ENCODE results near the gene KRTAP20-1. TPM values are rescaled to one million over a fixed set of nuclear protein-coding genes. Genes with fewer than 3 reads are reported as not detected.

Gene KRTAP20-1
- total RNA-seq, 1 experiment from 2014 or later, result not detected

DNA sequence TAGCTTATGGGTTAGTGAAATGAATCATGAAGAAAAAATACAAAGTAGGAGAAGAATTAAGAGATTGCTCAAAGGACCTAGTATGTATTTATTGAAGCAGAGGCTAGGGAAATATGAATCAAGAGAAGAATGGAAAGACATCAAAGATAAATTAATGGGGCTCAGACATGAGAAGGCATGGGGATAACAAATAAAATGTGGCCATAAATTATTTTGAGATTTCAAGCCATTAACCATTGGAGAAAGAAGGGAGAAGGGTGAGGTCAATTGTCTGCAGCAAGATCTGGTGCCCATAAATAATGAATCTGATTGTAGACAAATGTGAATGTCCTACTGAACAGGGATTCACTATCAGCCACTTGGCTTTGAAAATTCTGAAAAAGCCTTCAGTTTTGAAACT, 36.7 kb downstream of the KRTAP20-1 start:
- no peak overlapping the region for H3K27ac Mint-ChIP-seq (ENCODE audit: low read depth, unreplicated experiment)
- DNase-seq (ENCODE audit: unreplicated experiment), result no peak
- H3K9me3 Mint-ChIP-seq (ENCODE audit: unreplicated experiment), result peaks cover 7% of the 10 kb centered on the region
- H3K4me1 Mint-ChIP-seq (ENCODE audit: insufficient read depth, unreplicated experiment), result no peaks in the 10 kb centered on the region
- no TSS peak for BruUV-seq (replicated peaks)
- no peak overlapping the region for H3K4me3 Mint-ChIP-seq (ENCODE audit: unreplicated experiment)
- CTCF ChIA-PET, result no interaction called here
- intact Hi-C loops (cut with micrococcal nuclease), result no loop called here
- TF ChIP-seq, protein P1, sequence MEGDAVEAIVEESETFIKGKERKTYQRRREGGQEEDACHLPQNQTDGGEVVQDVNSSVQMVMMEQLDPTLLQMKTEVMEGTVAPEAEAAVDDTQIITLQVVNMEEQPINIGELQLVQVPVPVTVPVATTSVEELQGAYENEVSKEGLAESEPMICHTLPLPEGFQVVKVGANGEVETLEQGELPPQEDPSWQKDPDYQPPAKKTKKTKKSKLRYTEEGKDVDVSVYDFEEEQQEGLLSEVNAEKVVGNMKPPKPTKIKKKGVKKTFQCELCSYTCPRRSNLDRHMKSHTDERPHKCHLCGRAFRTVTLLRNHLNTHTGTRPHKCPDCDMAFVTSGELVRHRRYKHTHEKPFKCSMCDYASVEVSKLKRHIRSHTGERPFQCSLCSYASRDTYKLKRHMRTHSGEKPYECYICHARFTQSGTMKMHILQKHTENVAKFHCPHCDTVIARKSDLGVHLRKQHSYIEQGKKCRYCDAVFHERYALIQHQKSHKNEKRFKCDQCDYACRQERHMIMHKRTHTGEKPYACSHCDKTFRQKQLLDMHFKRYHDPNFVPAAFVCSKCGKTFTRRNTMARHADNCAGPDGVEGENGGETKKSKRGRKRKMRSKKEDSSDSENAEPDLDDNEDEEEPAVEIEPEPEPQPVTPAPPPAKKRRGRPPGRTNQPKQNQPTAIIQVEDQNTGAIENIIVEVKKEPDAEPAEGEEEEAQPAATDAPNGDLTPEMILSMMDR (IDR thresholded peaks at IDR 0.05; ENCODE audit: unreplicated experiment), result no peak
- POLR2A ChIA-PET, result no interaction called here
- no peaks in the 10 kb centered on the region for H3K36me3 Mint-ChIP-seq (ENCODE audit: insufficient read depth, unreplicated experiment)
- H3K27me3 Mint-ChIP-seq (ENCODE audit: insufficient read depth, unreplicated experiment), result peaks cover 81% of the 10 kb centered on the region

Other genes with a start within 250 kb of the KRTAP20-1 start
- not detected in 2 replicates for gene KRTAP13-2, start 244.2 kb upstream of the KRTAP20-1 start, total RNA-seq (2022)
- gene KRTAP13-1, start 220.4 kb upstream of the KRTAP20-1 start, total RNA-seq (2022), result not detected in 2 replicates
- gene KRTAP13-3, start 190.5 kb upstream of the KRTAP20-1 start, total RNA-seq (2022), result not detected in 2 replicates
- gene KRTAP13-4, start 186.2 kb upstream of the KRTAP20-1 start, total RNA-seq (2022), result not detected in 2 replicates
- not detected in 2 replicates for gene KRTAP15-1, start 176.2 kb upstream of the KRTAP20-1 start, total RNA-seq (2022)
- gene KRTAP19-1, start 136.1 kb upstream of the KRTAP20-1 start, total RNA-seq (2022), result not detected in 2 replicates
- not detected in 2 replicates for gene KRTAP19-2, start 129.0 kb upstream of the KRTAP20-1 start, total RNA-seq (2022)
- gene KRTAP19-3, start 124.4 kb upstream of the KRTAP20-1 start, total RNA-seq (2022), result not detected in 2 replicates
- not detected in 2 replicates for gene KRTAP19-4, start 119.3 kb upstream of the KRTAP20-1 start, total RNA-seq (2022)
- not detected in 2 replicates for gene KRTAP19-5, start 114.3 kb upstream of the KRTAP20-1 start, total RNA-seq (2022)
- gene KRTAP19-6, start 74.6 kb upstream of the KRTAP20-1 start, total RNA-seq (2022), result not detected in 2 replicates
- not detected in 2 replicates for gene KRTAP19-7, start 55.1 kb upstream of the KRTAP20-1 start, total RNA-seq (2022)
- not detected in 2 replicates for gene KRTAP22-2, start 26.0 kb upstream of the KRTAP20-1 start, total RNA-seq (2022)
- gene KRTAP6-3, start 24.0 kb upstream of the KRTAP20-1 start, total RNA-seq (2022), result not detected in 2 replicates
- gene KRTAP6-2, start 17.5 kb upstream of the KRTAP20-1 start, total RNA-seq (2022), result not detected in 2 replicates
- not detected in 2 replicates for gene KRTAP22-1, start 15.3 kb upstream of the KRTAP20-1 start, total RNA-seq (2022)
- not detected in 2 replicates for gene KRTAP6-1, start 2.5 kb upstream of the KRTAP20-1 start, total RNA-seq (2022)
- gene KRTAP20-4, start 4.2 kb downstream of the KRTAP20-1 start, total RNA-seq (2022), result not detected in 2 replicates
- gene KRTAP20-2, start 18.8 kb downstream of the KRTAP20-1 start, total RNA-seq (2022), result not detected in 2 replicates
- gene KRTAP20-3, start 26.4 kb downstream of the KRTAP20-1 start, total RNA-seq (2022), result not detected in 2 replicates
- not detected in 2 replicates for gene KRTAP21-3, start 102.4 kb downstream of the KRTAP20-1 start, total RNA-seq (2022)
- not detected in 2 replicates for gene KRTAP21-2, start 130.8 kb downstream of the KRTAP20-1 start, total RNA-seq (2022)
- not detected in 2 replicates for gene KRTAP21-1, start 139.0 kb downstream of the KRTAP20-1 start, total RNA-seq (2022)
- gene KRTAP8-1, start 196.8 kb downstream of the KRTAP20-1 start, total RNA-seq (2022), result not detected in 2 replicates
- not detected in 2 replicates for gene KRTAP7-1, start 213.3 kb downstream of the KRTAP20-1 start, total RNA-seq (2022)

Measured in MCF 10A (cell line).